LNCaP clone FGC (cell line): ENCODE measurements around the gene ARHGAP20.

ENCODE experiments used
- DNase-seq: peaks from one replicate; pipeline ENCODE4 v3.0.0-alpha.2; 2011; ENCODE audit warnings: low read depth
- H3K4me3 ChIP-seq: 2 replicates; pipeline ENCODE4 v1.5.1; 2011; ENCODE audit warnings: mild to moderate bottlenecking, low read depth, low read length, control low read depth
- CTCF ChIP-seq: IDR thresholded peaks from 2 replicates; pipeline ENCODE4 v1.5.1; 2012; ENCODE audit warnings: mild to moderate bottlenecking; ENCODE audit not compliant: control insufficient read depth, insufficient read depth; ENCODE audit errors: extremely low read depth

Gene ARHGAP20

GRCh38 chr11:110710628-110711381 is 1.4 kb downstream of the ARHGAP20 start:
- peak overlapping the region; percentile 56 for H3K4me3 ChIP-seq
- no peak for TF ChIP-seq CTCF
- no peak for DNase-seq

- no peak overlapping the region for H3K4me3 ChIP-seq
- DNase-seq, result no peak
- TF ChIP-seq CTCF, result no peak
Observed at GRCh38 chr11:110704210-110704864, 7.9 kb downstream of the ARHGAP20 start.

GRCh38 chr11:110691926-110692325 is 20.3 kb downstream of the ARHGAP20 start:
- no peak for DNase-seq
- no peak overlapping the region for H3K4me3 ChIP-seq
- no peak for TF ChIP-seq CTCF

- TF ChIP-seq CTCF, result no peak
- H3K4me3 ChIP-seq, result no peak overlapping the region
- no peak for DNase-seq
Observed at GRCh38 chr11:110689306-110689705, 22.9 kb downstream of the ARHGAP20 start.

GRCh38 chr11:110679323-110679975 is 32.8 kb downstream of the ARHGAP20 start:
- H3K4me3 ChIP-seq, result no peak overlapping the region
- no peak for DNase-seq
- no peak for TF ChIP-seq CTCF

- no peak for DNase-seq
- no peak for TF ChIP-seq CTCF
Observed at GRCh38 chr11:110675548-110675947, 36.7 kb downstream of the ARHGAP20 start.

More at GRCh38 chr11:110675548-110675947, 36.7 kb downstream of the ARHGAP20 start:
- H3K4me3 ChIP-seq, result no peak overlapping the region
